NOMO-1 treated with DMSO at 0.1 percent for 48 hours (cell line): Measurements from ENCODE around the gene IRF1.
A peak's percentile ranks its signal among the peaks of the same experiment; 100 is the strongest.
"Not testable (repeated sequence)": the region's sequence is repeated elsewhere in the genome, so short reads cannot be mapped to it uniquely, and the experiment has no call there.

Experiments used
- DNase-seq: peaks from one replicate; lab custom pipeline; 2025; ENCODE audit not compliant: unreplicated experiment; lab: John Stamatoyannopoulos, UW

IRF1 gene

DNA sequence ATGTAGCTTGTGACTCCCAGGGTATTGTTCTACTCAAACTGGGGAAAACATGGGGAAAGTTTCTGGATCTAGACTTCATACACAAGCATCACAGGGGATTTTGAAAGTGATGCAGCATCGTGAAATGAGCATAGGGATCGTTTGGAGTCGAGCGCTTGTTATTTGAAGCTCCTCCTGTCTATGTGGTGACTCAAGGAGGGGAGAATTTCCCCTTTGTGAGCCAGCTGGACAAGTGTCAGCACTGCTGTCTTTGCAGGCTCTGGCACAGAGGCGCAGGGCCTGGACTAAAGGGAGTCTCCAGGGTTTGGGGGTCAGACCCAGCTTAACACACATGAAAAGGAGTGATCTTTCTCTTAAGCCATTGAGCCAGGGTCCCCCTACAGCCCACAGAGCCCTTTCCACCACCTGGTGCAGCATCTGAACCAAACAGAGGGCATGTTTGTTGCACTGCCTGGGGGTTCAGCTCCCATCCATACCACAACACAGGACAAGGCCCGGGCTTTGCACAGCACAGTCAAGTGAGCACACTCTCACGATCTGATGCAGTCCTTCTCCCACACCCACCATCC is 51.0 kb downstream of the IRF1 start:
- DNase-seq, result no peak

DNA sequence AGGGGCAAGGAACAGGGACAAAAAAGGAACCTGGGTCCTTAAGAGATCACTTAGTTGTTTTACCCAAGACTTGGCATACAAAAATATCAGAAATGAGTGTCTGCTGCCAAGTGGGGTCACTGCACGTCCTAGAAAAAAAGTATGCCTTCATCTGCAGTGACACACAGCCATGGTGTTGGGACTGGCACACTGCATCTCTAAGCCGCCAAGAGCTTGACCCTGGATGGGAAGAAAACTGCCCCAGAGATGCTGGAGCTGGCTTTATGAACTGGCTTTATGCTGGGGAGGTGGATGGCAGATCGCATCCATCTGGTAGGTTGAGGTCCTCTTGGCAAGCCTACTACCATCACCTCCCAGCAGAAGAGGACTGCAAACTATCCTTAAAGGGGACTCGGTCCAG is 51.7 kb downstream of the IRF1 start:
- DNase-seq, result peak; percentile 6

DNA sequence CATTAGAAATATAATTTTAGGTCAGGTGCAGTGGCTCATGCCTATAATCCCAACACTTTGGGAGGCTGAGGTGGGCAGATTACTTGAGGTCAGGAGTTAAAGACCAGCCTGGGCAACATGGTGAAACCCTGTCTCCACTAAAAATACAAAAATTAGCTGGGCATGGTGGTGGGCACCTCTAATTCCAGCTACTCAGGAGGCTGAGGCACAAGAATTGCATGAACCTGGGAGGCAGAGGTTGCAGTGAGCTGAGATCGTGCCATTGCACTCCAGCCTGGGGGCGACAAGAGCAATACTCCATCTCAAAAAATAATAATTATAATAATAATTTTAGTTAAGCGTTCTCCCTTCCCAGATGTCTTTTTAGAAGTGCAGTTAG is 52.3 kb downstream of the IRF1 start:
- not testable (repeated sequence) for DNase-seq

DNA sequence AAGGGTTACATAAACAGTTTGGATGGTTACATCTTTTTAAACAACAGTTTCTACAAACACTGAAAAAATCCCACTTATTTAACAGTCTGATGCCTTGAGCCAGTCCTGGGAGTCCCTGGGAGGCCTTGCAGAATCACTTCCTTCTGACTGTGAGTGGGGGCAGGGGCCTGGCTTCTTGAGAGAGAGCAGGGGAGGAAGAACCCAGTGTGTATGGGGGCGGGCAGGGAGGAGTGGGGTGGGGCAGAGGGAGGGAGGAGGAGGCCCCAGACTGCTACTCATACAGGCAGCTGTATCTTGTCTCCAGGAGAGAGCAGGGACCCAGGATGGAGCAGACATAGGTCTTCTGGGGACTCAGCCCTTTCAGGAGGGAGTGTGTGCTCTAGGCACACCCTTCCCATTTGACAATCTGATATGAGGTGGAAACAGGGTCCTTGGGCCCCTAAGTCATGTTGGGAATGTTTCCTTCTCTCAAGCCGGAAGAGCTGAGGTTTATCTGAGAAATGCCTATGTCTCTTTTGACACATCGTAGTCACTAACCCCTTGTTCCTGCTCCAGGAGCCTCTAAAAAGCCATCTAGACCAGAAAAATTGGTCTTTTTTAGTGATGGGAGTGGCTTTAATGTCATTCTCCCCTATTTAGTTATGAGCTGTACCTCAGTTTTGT is 52.8 kb downstream of the IRF1 start:
- peak; percentile 90 for DNase-seq

DNA sequence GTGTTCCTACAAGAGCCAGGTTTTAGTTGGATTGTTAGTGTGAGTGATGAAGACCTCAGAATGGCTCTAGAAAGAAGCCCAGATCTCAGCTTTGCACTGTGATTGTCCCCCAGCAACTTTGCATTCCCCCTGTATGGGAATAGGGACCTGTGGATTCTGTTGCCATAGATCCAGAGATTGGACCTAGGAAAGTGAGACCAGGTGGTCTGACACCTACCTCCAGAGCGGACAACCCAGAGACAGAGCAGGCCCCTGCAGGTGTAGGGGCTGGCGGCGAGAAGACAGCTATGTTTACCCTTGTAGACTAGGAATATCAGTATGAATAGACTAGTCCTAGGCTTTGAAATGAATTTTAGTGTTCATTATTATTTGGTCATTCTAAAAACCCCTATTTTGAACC is 53.6 kb downstream of the IRF1 start:
- DNase-seq, result no peak

DNA sequence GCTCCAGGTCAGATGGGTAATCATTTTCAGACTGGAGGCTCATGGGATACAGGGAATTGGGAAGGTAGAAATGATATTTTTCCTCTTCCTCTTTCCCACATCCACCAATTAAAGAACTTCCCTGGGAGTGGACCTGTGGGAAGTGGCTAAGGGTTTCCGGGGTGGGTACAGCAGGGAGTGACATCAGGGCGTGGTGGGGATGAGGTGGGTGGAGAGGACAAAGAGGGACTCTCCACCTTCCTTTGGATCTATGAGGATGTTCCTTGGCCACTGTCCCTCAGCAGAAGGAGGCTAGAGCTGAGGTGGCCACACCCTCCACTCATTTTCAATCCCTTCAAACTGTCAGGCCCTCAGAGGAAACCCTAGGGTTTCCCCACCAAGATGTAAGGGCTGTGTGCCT is 54.7 kb downstream of the IRF1 start:
- DNase-seq, result no peak

DNA sequence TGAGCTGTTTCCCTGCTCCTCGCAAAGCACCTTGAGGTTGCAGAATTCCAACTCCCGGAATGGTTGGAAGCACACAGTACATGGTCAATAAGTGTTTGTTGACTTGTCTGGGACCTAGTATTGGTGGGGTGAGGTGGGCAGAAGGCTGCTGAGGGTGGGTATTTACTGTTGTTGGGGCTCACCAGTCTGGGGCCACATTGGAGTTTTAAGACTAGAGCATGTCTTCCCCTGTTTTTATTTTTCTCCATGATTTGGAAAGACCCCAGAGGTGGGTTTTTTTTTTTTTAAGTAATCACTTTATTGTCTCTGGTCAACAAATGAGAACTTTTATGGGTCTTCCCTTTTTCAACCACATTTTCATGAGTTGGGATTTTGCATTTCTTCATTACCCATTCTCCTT is 55.1 kb downstream of the IRF1 start:
- DNase-seq, result no peak

DNA sequence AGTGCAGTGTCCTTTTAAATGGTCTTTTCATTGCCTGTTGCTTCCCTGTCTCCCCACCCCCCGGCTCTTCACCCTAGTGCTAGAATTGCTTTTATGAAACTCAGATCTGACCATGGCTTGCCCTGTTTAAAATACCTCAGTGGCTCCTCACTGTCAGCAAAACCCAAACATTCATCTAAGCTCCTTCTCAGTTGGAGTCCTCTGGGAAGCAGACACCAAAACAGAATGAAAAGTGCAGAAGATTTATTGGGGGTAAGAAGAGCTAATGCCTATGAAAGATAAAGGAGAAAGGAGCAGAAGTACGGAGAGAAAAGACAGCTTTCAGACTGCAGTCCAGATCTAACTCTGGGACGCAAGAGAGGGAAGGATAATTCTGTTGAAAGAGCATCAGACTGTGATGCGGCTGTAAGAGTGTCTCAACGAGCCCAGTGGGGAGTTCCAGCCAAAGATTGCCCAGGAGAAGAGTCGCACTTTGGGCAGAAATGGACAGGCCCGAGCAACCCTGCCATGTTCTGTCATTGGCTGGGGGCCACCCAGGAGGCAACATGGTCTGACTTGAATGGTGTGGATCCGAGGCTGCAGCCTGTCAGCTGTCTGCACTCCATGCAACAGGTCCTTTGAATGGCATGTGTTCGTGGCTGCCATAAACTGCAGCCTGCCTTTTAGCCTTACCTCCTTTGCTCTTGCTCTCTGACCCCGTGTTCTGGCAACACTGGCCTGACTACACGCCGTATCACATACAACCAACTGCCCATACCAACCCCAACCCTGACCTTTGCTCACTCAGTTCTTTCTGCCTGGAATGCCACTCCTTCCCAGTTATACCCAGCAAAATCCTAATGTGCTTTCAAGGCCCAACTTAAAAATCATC is 55.9 kb downstream of the IRF1 start:
- no peak for DNase-seq

DNA sequence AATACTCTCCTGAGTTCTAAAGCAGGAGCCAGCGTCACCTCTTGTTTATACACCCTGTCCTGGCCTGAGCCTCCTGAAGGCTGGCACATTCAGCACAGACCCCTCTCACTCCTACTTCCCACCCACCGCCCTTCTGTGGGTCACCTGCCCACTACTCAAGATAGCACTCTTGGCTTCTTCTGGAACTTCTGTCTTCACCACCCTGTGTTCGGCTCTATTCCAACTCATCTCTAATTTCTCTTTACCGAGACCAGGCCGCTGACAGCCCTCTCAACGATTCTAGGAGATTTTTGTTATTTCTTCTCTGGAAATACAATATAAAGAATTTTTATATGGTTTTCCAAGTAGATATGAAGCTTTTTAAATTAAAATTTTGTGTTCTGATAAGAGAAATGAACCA is 57.4 kb downstream of the IRF1 start:
- no peak for DNase-seq

DNA sequence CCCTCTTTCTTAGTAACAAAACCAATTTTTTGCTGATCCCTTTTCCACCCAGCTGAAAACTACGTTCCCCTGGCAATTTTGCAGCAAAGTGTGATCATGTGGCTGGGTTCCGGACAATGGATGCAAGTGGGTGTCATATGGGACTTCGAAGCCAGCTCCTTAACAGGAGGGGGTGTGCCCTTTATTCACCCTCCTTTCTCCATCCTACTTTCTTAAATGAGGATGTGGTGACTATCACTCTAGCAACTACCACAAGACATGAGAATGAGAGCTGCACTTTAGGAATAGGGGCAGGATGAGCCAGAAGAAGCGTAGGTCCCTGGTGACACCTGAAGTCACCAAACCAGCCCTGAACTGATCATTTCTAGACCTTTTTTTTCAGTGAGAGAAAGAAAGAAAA is 58.9 kb downstream of the IRF1 start:
- DNase-seq, result peak; percentile 51
